GM21526 (cell line): ENCODE results near the gene ABCA12.

Experiments
- ATAC-seq: cut with Tn5 transposase; IDR thresholded peaks from one replicate; pipeline ENCODE4 v1.9.1; 2021; ENCODE audit warnings: moderate library complexity; ENCODE audit not compliant: unreplicated experiment, low FRiP score

Gene ABCA12

DNA sequence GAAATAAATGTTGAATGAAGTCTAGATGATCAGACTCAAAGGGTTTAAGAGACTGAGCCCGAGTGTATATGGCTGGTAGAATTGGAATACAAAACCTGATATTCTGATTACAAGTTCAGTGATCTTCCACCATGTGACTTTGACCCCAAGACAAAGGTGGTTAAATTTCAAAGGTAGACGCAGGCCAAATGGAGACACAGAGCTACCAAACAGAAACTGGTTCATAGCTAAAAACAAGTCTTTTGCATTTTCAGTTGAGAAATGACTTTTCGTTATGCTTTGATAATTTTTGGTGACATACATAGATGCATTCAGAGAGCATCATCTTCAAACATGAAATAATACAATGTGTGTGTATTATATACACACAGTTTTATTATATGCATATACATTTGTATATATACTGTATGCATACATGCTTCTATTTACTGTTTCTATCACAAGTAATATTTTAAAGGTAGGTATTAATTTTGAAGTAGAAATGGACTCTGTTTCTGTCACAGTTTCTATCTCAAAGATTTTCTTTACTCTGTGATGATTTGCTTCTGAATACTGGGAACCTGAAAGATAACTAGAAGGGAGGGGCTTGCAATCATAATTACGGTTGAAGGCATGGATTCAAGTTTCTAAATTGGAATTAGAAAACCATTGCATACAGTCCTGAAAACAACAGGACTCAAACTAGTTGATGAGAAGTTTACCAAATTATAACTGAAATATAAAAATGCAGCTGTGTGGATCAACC is 142.3 kb downstream of the ABCA12 start:
- peak; percentile 94 for ATAC-seq

DNA sequence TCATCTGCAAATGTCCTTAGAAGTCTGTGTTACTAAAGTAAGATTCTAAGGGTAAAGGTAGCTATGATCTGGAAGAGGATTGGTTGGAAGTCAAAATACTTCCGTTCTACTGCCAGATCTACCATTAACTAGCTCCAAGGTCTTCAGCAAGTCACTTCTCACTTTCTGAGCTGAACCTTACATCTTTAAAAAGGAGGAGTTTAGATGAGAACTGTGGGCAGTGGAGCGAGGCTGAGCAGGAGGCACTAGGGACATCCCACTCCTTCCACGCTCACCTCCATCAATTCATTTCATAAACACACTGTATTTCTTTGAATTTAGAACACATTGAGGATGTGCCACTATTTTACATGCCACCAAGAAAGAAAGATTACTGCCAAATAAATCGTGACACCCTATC is 143.0 kb downstream of the ABCA12 start:
- peak; percentile 72 for ATAC-seq

DNA sequence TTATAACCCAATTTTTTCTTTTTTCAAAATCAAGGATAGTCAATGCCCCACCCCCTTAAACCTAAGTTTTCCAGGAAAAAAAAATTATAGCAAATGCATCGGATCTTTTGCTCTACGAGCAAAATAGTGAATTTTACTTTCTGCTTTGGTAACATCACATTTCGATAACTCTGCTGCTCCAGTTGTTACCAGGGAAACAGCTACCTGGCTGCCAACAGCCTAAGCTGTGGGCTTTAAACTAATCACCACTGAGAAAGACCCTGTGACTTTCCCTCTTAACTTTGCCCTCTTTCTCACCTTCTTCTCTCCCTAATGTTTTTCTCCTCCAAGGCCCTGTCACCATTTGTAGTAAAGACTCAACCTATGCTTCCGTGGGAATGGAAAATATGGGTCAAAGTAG is 145.5 kb downstream of the ABCA12 start:
- ATAC-seq: no peak

DNA sequence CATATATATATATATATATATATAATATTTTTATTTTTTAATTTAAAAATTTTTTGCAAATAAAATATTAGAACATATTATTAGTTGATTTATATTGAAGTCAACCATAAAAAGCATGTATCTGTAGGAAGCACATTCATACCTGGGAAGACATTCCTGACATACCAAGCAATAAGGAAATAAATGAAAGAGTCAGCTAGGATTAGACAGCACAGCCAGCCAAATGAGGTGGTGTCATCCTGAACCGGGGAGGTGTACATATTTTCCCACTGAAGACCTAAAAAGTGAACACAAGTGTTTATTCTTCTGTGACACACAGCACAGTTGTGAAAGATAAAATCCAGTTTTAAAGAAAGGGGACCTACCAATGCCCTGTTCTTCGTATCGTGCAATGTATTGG is 149.2 kb downstream of the ABCA12 start:
- ATAC-seq: no peak

DNA sequence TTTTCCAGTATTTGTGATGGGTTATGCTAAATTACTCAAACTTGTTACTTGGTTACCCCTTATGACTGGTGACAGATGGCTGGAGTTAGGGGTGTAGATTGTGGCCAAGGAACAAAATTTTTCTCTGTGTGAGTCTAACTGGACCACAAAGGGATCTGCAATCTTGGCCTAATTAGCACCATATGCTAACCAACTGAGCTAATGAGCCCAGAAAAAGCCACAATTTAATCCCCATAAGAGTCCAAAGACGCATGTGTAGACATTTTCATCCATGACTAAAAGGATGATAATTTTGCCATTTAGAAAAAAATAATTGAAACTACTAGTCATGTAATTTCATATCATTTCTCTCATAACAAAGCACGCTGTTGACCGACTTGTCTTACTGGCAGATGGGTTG is 151.2 kb downstream of the ABCA12 start:
- ATAC-seq: no peak

DNA sequence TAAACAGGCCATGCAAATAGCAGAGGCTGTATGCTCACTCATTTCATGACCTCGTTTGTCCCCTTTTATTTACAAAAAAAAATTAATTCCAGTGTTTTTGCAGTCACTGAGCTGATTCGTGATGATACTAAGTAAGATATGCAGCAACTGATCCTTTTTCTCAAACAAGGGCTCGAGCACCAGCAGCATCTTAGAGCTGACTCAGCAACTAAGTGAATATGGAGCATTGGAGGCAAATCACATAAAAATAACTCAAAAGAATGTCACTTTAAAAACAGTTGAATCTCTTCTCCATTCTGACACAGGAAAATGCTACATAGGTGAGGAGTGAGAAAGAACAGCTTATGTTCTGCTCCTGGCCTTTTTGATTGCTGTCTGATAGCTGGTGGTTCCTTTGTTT is 152.8 kb downstream of the ABCA12 start:
- no peak for ATAC-seq

DNA sequence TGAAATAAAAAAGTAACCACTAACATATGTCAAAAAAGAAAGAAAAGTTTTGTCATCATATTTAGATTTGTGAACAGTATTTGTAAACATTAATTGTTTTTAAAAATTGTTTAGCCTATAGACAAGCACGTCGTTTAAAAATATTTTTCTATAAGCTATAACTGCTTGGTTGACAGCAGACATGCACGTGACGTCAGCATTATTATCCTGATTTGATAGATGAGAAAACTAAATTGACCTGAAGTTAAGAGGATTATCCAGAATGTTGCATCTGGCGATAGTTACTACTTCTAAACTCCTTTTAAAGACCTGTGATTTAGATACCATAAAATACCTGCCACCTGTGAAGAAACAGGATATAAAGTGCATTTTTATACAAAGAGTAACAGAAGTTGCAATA is 172.0 kb downstream of the ABCA12 start:
- no peak for ATAC-seq

DNA sequence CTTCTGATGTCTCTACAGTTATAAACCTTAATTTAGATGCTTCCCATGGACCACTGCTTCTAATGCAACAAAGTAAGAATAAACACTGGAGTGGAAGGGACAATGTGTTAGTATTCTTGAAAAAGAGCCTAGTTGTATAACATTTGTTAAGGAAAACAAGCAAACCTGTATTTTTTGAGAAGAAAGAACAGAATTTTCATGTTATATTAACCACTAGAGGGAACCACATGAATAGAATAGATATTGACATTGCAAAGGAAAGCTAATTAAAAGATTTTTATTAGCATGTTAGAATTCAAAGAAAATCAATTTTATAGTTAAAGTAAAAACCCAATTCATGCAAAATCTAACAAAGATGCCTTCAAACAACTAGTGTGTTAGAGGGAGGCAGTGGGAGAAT is 177.7 kb downstream of the ABCA12 start:
- no peak for ATAC-seq

DNA sequence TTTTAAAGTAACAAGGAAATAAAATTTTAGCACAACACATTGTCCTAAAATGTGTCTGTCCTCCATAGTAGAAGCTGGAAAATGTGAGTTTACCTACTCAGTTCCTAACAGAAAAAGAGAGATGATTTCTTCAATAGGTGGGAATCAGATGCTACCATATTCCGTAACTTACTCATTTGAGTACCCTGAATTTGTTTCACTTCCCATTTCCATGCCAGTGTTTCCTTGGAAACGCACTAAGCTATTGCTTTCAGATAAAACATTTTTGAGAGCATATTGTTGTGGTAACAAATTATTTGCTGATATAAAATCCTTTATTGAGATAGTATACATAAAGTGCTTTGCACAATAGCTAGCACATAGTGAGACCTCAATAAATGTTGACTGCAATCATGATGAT is 191.5 kb downstream of the ABCA12 start:
- no peak for ATAC-seq

DNA sequence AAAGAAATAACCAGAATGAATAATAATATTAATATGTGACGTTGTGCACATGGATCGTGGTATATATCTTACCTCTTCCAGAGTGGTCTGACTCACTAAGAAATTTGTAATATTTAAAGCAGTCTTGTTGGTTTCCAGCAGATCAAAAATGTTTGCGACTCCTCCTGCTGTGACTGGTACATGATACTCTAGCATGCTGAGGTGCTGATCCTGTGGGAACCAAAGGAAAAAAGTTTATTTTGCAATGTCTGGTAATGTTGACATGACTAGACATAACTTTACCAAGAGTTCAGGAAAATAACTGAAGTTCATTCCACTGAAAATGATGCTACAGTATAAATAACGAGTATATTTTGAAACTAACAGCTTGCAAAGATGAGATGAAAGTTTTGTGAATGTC is 204.4 kb downstream of the ABCA12 start:
- ATAC-seq: no peak

DNA sequence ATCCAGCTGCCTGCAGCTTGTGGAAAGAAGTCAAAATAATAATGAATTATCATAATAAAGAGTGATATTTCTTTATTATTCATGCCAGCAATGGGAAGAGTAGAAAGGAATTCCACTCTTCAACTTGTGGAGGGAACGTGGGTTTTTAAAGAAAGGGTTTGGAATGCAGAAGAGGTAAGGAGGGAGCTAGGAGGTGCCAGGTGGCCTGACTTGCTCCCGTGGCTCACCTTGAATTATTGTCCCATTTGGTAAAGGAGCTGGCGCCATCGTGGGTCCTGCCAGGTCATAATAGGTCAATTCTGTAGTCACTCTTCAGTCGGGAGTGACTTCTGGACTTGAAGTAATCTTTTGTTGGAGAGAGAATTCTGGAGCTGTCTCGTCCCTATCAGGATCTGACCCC is 233.8 kb downstream of the ABCA12 start:
- ATAC-seq: no peak

DNA sequence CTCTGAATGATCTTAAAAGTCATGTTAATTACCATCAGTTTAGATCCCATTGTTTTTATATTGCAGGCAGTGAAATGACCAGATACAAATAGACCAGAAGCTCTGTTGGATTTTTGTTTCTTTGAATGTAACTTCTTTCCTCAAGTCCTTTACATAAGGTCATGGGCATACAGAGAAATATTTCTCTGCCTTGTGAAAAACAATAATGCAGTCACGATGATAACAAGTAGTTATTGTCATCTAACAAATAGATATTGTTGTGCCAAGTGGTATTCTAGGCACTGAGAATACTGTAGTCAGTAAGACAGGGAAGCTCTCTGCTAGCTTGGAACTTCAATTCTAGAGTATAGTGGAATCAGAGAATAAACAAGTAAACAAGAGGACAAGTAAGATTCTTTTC is 234.2 kb downstream of the ABCA12 start:
- ATAC-seq: no peak

DNA sequence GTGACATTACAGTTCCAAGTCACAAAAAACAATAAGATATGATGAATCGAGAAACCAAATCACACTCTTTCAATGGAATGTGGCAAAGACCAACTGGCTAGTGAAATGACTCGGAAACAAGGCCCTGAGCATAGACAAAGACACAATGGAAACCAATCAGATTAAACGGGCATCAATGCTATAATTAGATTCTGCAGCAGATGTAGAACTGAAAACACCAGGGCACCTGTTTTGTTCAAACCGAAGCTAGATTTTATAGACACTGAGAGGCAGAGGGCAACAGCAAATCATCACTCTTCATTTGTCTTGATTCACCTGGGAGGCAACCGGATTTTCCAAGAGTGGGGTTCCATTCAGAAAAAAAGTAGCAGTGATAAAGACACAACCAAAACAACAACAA is 236.1 kb downstream of the ABCA12 start:
- no peak for ATAC-seq

DNA sequence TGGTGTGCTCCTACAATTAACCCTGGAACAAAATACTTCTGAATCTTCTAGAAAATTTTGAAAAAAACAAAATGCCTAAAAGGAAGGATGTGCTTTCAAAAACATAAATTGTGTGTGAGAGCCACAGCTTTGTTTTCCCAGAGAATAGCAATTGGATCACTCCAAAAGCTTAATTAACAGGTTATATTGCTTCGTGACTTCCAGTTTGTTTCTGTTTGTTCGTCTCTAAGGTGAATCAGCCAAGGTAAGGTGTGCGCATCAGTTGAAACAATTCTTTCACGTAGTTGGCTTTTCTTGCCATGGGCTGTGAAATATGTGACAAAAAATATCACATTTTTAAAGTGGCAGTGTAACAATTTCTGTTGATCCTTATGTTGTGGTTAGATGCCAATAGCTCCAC is 238.7 kb downstream of the ABCA12 start:
- ATAC-seq: no peak

DNA sequence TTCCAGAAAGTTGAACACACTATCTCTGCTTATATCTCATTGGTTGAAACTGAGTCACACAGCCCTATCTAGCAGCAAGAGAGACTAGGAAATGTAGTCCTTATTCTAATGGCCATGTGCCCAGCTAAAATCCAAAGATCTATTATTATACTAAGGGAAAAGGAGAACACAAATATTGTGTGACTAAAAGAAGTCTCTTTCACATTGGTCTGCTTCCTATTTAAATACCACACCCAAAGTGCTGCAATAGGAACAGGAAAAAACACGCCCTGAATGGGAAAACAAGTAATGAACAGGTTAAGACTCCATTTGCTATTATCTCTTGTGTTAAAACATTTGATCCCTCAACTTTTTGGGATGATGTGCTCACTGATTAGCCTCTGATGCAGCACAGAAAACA is 242.2 kb downstream of the ABCA12 start:
- ATAC-seq: no peak

DNA sequence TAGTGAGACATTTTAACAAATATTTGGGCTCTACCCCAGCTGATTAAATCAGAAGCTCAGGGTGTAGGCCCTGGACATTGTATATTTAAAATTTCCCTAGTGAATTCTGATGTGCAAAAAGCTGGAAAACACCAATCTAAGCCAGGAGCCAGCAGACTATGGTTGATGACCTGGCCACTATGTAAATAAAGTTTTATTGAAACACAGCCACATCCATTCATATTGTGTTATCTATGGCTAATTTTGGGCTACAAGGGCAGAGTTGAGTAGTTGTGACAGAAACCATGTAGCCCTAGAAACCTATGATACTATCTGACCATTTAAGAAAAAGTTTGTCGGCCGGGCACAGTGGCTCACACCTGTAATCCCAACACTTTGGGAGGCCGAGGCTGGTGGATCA is 243.0 kb downstream of the ABCA12 start:
- ATAC-seq: no peak

DNA sequence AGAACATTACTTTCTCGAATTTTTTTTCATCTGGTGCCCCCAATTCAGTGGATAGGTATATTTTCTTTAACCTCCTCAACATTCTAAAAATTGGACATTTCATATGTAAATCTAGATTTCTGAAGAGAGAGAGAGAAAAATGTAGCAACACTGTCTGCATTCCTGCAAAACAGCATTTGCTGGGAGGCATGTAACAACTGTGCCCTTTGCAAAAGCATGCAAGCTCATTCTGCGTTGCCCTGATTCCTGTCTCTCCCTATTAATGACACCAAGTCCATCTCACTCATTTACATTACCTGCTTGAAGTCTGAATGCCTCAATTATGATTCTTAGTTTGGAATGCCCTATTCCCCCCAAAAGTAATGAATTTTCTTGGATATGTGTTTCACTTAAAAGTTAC is 249.1 kb downstream of the ABCA12 start:
- no peak for ATAC-seq

DNA sequence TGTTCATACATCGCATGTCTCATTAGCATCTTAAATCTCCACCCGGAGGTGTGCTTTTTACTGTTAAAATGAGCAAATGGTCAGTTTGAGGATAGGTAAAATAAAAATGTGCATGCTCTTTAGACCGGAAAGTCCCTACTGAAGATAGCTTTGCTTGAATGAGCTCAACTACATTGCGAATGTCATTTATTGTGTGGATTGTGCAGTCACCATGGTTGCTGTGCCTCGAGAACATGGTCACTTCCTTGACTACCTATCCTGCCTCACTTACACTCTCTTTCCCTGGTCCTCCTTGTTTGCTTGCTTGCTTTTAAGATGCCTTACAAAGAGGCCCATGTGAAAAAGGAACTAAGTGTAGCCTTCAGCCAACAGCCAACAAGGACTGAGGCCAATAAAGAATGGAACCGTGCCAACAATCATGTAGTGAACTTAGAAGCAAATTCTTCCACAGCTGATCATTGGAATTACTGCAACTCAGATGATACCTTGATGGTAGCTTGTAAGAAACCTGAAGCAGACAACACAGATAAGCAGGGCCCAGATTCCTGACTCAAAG is 256.7 kb downstream of the ABCA12 start:
- no peak for ATAC-seq
